Fibroblast of lung (primary cell): ENCODE results near the gene RAB40B. TPM values are rescaled to one million over a fixed set of nuclear protein-coding genes. Genes with fewer than 3 reads are reported as not detected.

Source experiments
- DNase-seq, 2 donors: peaks; one replicate each; pipeline versions ENCODE4 v3.0.0 to v3.0.0-alpha.2; 2010; ENCODE audit warnings: low read depth in 2 of 2
- H2AFZ ChIP-seq: 2 replicates; pipeline ENCODE4 v1.5.1; 2012; ENCODE audit warnings: low read length, control low read depth, inconsistent platforms
- H3K27ac ChIP-seq: 2 replicates; pipeline ENCODE4 v1.5.1; 2011; ENCODE audit warnings: low read length, control low read depth; ENCODE audit not compliant: insufficient read depth
- H3K27me3 ChIP-seq: 2 replicates; pipeline ENCODE4 v1.5.1; 2011; ENCODE audit warnings: mild to moderate bottlenecking, low read length; ENCODE audit not compliant: control insufficient read depth, insufficient read depth
- H3K36me3 ChIP-seq: 2 replicates; pipeline ENCODE4 v1.5.1; 2011; ENCODE audit warnings: low read length; ENCODE audit not compliant: control insufficient read depth, insufficient read depth
- H3K4me1 ChIP-seq: 2 replicates; pipeline ENCODE4 v1.5.1; 2011; ENCODE audit warnings: low read length; ENCODE audit not compliant: control insufficient read depth, insufficient read depth; ENCODE audit errors: extremely low read depth
- H3K4me2 ChIP-seq: 2 replicates; pipeline ENCODE4 v1.5.1; 2011; ENCODE audit warnings: low read length, control low read depth; ENCODE audit not compliant: insufficient read depth; ENCODE audit errors: extremely low read depth
- H3K4me3 ChIP-seq, 4 experiments: fragments of 200-600 bp in 1 of 4; sonication (generic) in 1 of 4; replicated peaks in 1 of 4; 2 replicates each; pipeline ENCODE4 v1.5.1; 2011 to 2016; ENCODE audit warnings: low read length in 4 of 4, low read depth in 3 of 4, mild to moderate bottlenecking in 3 of 4, control low read depth in 2 of 4, inconsistent platforms in 1 of 4, mixed read lengths in 1 of 4; ENCODE audit not compliant: insufficient read depth in 1 of 4; ENCODE audit errors: control extremely low read depth in 1 of 4
- H3K79me2 ChIP-seq: 2 replicates; pipeline ENCODE4 v1.5.1; 2012; ENCODE audit warnings: mild to moderate bottlenecking, low read length, inconsistent platforms; ENCODE audit not compliant: control insufficient read depth, insufficient read depth
- H3K9ac ChIP-seq: 2 replicates; pipeline ENCODE4 v1.5.1; 2011; ENCODE audit warnings: mild to moderate bottlenecking, low read length, control low read depth; ENCODE audit not compliant: insufficient read depth
- H3K9me3 ChIP-seq: 2 replicates; pipeline ENCODE4 v1.5.1; 2012; ENCODE audit warnings: low read depth, low read length; ENCODE audit not compliant: control insufficient read depth, insufficient read depth
- H4K20me1 ChIP-seq: 2 replicates; pipeline ENCODE4 v1.5.1; 2011; ENCODE audit warnings: low read length; ENCODE audit not compliant: control insufficient read depth, insufficient read depth; ENCODE audit errors: extremely low read depth
- EZH2 ChIP-seq: IDR thresholded peaks from 2 replicates; pipeline ENCODE4 v1.5.1; 2012; ENCODE audit warnings: low read length, control low read depth, mild to moderate bottlenecking; ENCODE audit errors: missing control alignments
- polyA plus RNA-seq, 2 donors: library from polyadenylated mRNA; depleted of rRNA in 1 of 2; stranded (reverse) in 1 of 2; unstranded in 1 of 2; fragments of >200 nt; gene quantifications; 2 replicates each; pipeline ENCODE4 v1.2.1, GENCODE V29; 2011 to 2012; ENCODE audit warnings: missing spikeins in 1 of 2
- total RNA-seq: library from RNA; depleted of rRNA; stranded (reverse); fragments of >200 nt; gene quantifications from 2 replicates; pipeline ENCODE4 v1.2.1, GENCODE V29; 2014
- TF ChIP-seq, protein P1 (sequence below), 2 donors: IDR thresholded peaks in 1 of 2; conservative IDR thresholded peaks in 1 of 2; 1 replicate in 1 of 2; 2 replicates in 1 of 2; pipeline ENCODE4 v1.5.1; 2011 to 2012; ENCODE audit warnings: low read length in 2 of 2, control low read depth in 1 of 2, inconsistent platforms in 1 of 2, low read depth in 1 of 2, mild to moderate bottlenecking in 1 of 2

The RAB40B gene
- total and polyA plus RNA-seq, 2 donors (not counting 1 experiment from before 2014, with no cell fraction given): 3.3 TPM

GRCh38 chr17:82614095-82614631, 84.3 kb downstream of the RAB40B start:
- H3K27ac ChIP-seq: no peak overlapping the region
- TF ChIP-seq EZH2: no peak
- TF ChIP-seq, protein P1, sequence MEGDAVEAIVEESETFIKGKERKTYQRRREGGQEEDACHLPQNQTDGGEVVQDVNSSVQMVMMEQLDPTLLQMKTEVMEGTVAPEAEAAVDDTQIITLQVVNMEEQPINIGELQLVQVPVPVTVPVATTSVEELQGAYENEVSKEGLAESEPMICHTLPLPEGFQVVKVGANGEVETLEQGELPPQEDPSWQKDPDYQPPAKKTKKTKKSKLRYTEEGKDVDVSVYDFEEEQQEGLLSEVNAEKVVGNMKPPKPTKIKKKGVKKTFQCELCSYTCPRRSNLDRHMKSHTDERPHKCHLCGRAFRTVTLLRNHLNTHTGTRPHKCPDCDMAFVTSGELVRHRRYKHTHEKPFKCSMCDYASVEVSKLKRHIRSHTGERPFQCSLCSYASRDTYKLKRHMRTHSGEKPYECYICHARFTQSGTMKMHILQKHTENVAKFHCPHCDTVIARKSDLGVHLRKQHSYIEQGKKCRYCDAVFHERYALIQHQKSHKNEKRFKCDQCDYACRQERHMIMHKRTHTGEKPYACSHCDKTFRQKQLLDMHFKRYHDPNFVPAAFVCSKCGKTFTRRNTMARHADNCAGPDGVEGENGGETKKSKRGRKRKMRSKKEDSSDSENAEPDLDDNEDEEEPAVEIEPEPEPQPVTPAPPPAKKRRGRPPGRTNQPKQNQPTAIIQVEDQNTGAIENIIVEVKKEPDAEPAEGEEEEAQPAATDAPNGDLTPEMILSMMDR (conservative IDR thresholded peaks at IDR 0.05 in 1 of 2, IDR thresholded peaks at IDR 0.05 in 1 of 2; ENCODE audit: low read depth in 1 of 2, low read length in 2 of 2): no peak
- no peak overlapping the region for H2AFZ ChIP-seq
- H3K9ac ChIP-seq: no peak overlapping the region
- no peak overlapping the region for H3K4me2 ChIP-seq
- H3K79me2 ChIP-seq: no peaks in the 10 kb centered on the region
- no peak for DNase-seq
- peaks cover 27% of the 10 kb centered on the region for H3K36me3 ChIP-seq
- no peak overlapping the region for H3K4me3 ChIP-seq
- H4K20me1 ChIP-seq: no peaks in the 10 kb centered on the region
- no peaks in the 10 kb centered on the region for H3K9me3 ChIP-seq
- H3K27me3 ChIP-seq: no peaks in the 10 kb centered on the region
- H3K4me1 ChIP-seq: no peaks in the 10 kb centered on the region

GRCh38 chr17:82613283-82614094, 85.0 kb downstream of the RAB40B start:
- no peaks in the 10 kb centered on the region for H4K20me1 ChIP-seq
- no peaks in the 10 kb centered on the region for H3K4me1 ChIP-seq
- no peak overlapping the region for H3K27ac ChIP-seq
- no peak overlapping the region for H2AFZ ChIP-seq
- peaks cover 25% of the 10 kb centered on the region for H3K36me3 ChIP-seq
- H3K9ac ChIP-seq: no peak overlapping the region
- no peak overlapping the region for H3K4me2 ChIP-seq
- H3K4me3 ChIP-seq: no peak overlapping the region
- no peaks in the 10 kb centered on the region for H3K9me3 ChIP-seq
- H3K79me2 ChIP-seq: no peaks in the 10 kb centered on the region
- DNase-seq: no peak
- TF ChIP-seq EZH2: no peak
- TF ChIP-seq, protein P1 (conservative IDR thresholded peaks at IDR 0.05 in 1 of 2, IDR thresholded peaks at IDR 0.05 in 1 of 2; ENCODE audit: low read depth in 1 of 2, low read length in 2 of 2): no peak
- no peaks in the 10 kb centered on the region for H3K27me3 ChIP-seq

DNA sequence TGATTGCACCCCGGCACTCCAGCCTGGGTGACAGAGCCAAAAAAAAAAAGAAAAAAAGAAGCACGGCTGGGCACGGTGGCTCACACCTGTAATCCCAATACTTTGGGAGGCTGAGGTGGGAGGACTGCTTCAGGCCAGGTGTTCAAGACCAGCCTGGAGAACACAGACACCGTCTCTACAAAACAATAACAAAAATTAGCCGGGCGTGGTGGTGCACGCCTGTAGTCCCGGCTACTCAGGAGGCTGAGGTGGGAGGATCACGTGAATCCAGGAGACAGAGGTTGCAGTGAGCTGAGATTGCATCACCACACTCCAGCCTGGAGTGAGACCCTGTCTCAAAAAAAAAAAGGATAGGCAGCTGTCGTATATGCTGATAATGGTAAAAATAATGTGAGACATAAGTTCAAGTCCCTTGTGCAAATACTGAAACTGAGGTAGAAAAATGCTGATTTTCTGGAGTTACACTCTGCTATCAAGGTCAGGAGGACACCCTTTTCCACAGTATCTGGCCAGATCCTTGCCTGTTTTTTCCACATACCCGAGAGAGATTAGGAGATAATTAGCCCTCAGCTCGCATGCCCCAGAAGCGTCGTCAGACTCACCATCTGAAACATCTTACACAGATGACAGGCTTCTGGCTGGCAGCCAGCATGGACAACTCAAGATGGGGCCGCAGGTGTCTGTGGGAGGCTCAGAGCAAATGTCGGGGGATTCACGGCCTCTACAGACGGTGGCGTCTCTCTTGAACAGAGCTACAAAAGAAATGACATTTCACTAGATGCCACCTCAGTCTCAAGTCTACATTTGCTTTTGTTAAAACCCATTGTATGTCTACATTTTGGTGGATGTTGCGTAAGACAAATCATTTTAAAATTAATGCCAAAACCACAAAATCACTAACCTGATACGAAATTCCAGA, 87.1 kb downstream of the RAB40B start:
- peaks cover 17% of the 10 kb centered on the region for H3K36me3 ChIP-seq
- TF ChIP-seq, protein P1 (conservative IDR thresholded peaks at IDR 0.05 in 1 of 2, IDR thresholded peaks at IDR 0.05 in 1 of 2; ENCODE audit: low read depth in 1 of 2, low read length in 2 of 2): no peak
- no peak for TF ChIP-seq EZH2
- H2AFZ ChIP-seq: no peak overlapping the region
- no peaks in the 10 kb centered on the region for H3K4me1 ChIP-seq
- no peaks in the 10 kb centered on the region for H4K20me1 ChIP-seq
- no peak overlapping the region for H3K4me3 ChIP-seq
- no peak overlapping the region for H3K9ac ChIP-seq
- H3K27ac ChIP-seq: no peak overlapping the region
- DNase-seq: peak; percentile 49 to 57
- no peak overlapping the region for H3K4me2 ChIP-seq
- no peaks in the 10 kb centered on the region for H3K79me2 ChIP-seq
- H3K9me3 ChIP-seq: no peaks in the 10 kb centered on the region
- no peaks in the 10 kb centered on the region for H3K27me3 ChIP-seq
